GM19372 (cell line): ENCODE data around the gene TMEM231.
A peak's percentile ranks its signal among the peaks of the same experiment; 100 is the strongest.
"Not testable (repeated sequence)": the region's sequence is repeated elsewhere in the genome, so short reads cannot be mapped to it uniquely, and the experiment has no call there.

Source experiments
- ATAC-seq: cut with Tn5 transposase; IDR thresholded peaks from one replicate; pipeline ENCODE4 v1.9.1; 2021; ENCODE audit warnings: mild to moderate bottlenecking, low read depth, moderate library complexity; ENCODE audit not compliant: unreplicated experiment

Gene TMEM231

GRCh38 chr16:75534560-75535205 lies 21.4 kb downstream of the TMEM231 start:
- no peak for ATAC-seq

- no peak for ATAC-seq
Observed at GRCh38 chr16:75532791-75533190, 23.3 kb downstream of the TMEM231 start.

- no peak for ATAC-seq
Observed at GRCh38 chr16:75532142-75532765, 23.8 kb downstream of the TMEM231 start.

GRCh38 chr16:75529959-75530358 lies 26.1 kb downstream of the TMEM231 start:
- ATAC-seq: no peak

- no peak for ATAC-seq
Observed at GRCh38 chr16:75529056-75529905, 26.8 kb downstream of the TMEM231 start.

GRCh38 chr16:75527825-75528299 lies 28.2 kb downstream of the TMEM231 start:
- ATAC-seq: no peak

GRCh38 chr16:75526032-75526790 lies 29.8 kb downstream of the TMEM231 start:
- ATAC-seq: no peak

GRCh38 chr16:75519175-75519574 lies 36.9 kb downstream of the TMEM231 start:
- ATAC-seq: no peak

GRCh38 chr16:75516189-75516966 lies 39.7 kb downstream of the TMEM231 start:
- ATAC-seq: peak; percentile 19

- ATAC-seq: no peak
Observed at GRCh38 chr16:75514296-75514695, 41.8 kb downstream of the TMEM231 start.

- no peak for ATAC-seq
Observed at GRCh38 chr16:75506574-75506973, 49.5 kb downstream of the TMEM231 start.

- ATAC-seq: no peak
Observed at GRCh38 chr16:75506107-75506506, 49.9 kb downstream of the TMEM231 start.

- ATAC-seq: no peak
Observed at GRCh38 chr16:75503801-75504200, 52.3 kb downstream of the TMEM231 start.

- ATAC-seq: no peak
Observed at GRCh38 chr16:75502916-75503605, 53.0 kb downstream of the TMEM231 start.

- not testable (repeated sequence) for ATAC-seq
Observed at GRCh38 chr16:75501820-75502219, 54.2 kb downstream of the TMEM231 start.

- no peak for ATAC-seq
Observed at GRCh38 chr16:75501359-75501758, 54.7 kb downstream of the TMEM231 start.

GRCh38 chr16:75498605-75499322 lies 57.3 kb downstream of the TMEM231 start:
- ATAC-seq: not testable (repeated sequence)

- ATAC-seq: no peak
Observed at GRCh38 chr16:75497558-75497957, 58.5 kb downstream of the TMEM231 start.
